HUES64 (cell line): ENCODE data around the gene ERC1.
"Not testable (repeated sequence)": the region's sequence is repeated elsewhere in the genome, so short reads cannot be mapped to it uniquely, and the experiment has no call there.

Experiments used
- H3K27ac ChIP-seq: 2 replicates; pipeline ENCODE4 v1.7.0; 2013; ENCODE audit warnings: low read depth, low read length, inconsistent platforms
- H3K27me3 ChIP-seq: 2 replicates; pipeline ENCODE4 v1.6.1; 2013; ENCODE audit warnings: mild to moderate bottlenecking, low read length; ENCODE audit not compliant: insufficient read depth
- H3K36me3 ChIP-seq: 2 replicates; pipeline ENCODE4 v1.6.1; 2013; ENCODE audit warnings: mild to moderate bottlenecking, low read length; ENCODE audit not compliant: insufficient read depth
- H3K4me1 ChIP-seq: 2 replicates; pipeline ENCODE4 v1.6.1; 2013; ENCODE audit warnings: mild to moderate bottlenecking, low read length, moderate library complexity; ENCODE audit not compliant: insufficient read depth
- H3K4me3 ChIP-seq: 2 replicates; pipeline ENCODE4 v1.5.1; 2013; ENCODE audit warnings: mild to moderate bottlenecking, low read length, moderate library complexity
- H3K9ac ChIP-seq: 2 replicates; pipeline ENCODE4 v1.6.1; 2013; ENCODE audit warnings: mild to moderate bottlenecking, low read depth, low read length
- H3K9me3 ChIP-seq: 2 replicates; pipeline ENCODE4 v1.6.1; 2013; ENCODE audit warnings: low read depth, low read length; ENCODE audit not compliant: insufficient read depth
- WGBS: fragments of 150-250, 120-280 bp; methylation state at CpG from one replicate; pipeline ENCODE4 v1.1.7; 2013; ENCODE audit warnings: missing lambda C conversion rate; 5-methylcytosine and 5-hydroxymethylcytosine counted together

Gene ERC1

GRCh38 chr12:1344245-1344644, 353.2 kb downstream of the ERC1 start:
- Histone ChIP-seq H3K4me1 (no peaks in the 10 kb centered on the region), H3K4me3 (no peak overlapping the region), H3K27ac (no peak overlapping the region), H3K36me3 (no peaks in the 10 kb centered on the region), H3K9ac (no peak overlapping the region), H3K9me3 (no peaks in the 10 kb centered on the region), H3K27me3 (no peaks in the 10 kb centered on the region)
- 86% methylated on average over 4 of the region's 4 CpGs for WGBS

GRCh38 chr12:1346126-1346525, 355.1 kb downstream of the ERC1 start:
- H3K9me3 ChIP-seq: no peaks in the 10 kb centered on the region
- H3K4me3 ChIP-seq: no peak overlapping the region
- no peaks in the 10 kb centered on the region for H3K4me1 ChIP-seq
- H3K9ac ChIP-seq: no peak overlapping the region
- WGBS: 86% methylated on average over 1 of the region's 1 CpG
- H3K27me3 ChIP-seq: no peaks in the 10 kb centered on the region
- no peak overlapping the region for H3K27ac ChIP-seq
- H3K36me3 ChIP-seq: no peaks in the 10 kb centered on the region

- Histone ChIP-seq H3K4me1 (no peaks in the 10 kb centered on the region), H3K27me3 (no peaks in the 10 kb centered on the region), H3K36me3 (no peaks in the 10 kb centered on the region), H3K9me3 (no peaks in the 10 kb centered on the region), H3K27ac (no peak overlapping the region), H3K9ac (no peak overlapping the region), H3K4me3 (no peak overlapping the region)
These were observed 356.3 kb downstream of the ERC1 start for GRCh38 chr12:1347294-1347693.

- Histone ChIP-seq H3K27me3 (no peaks in the 10 kb centered on the region), H3K4me1 (no peaks in the 10 kb centered on the region), H3K9me3 (no peaks in the 10 kb centered on the region), H3K4me3 (no peak overlapping the region), H3K27ac (no peak overlapping the region), H3K36me3 (no peaks in the 10 kb centered on the region), H3K9ac (no peak overlapping the region)
- WGBS: 88% methylated on average over 4 of the region's 6 CpGs
These were observed 357.6 kb downstream of the ERC1 start for GRCh38 chr12:1348606-1349005.

GRCh38 chr12:1350055-1350933, 359.3 kb downstream of the ERC1 start:
- no peak overlapping the region for H3K9ac ChIP-seq
- H3K4me1 ChIP-seq: peaks cover 3% of the 10 kb centered on the region; the same call in 1 of the 2 replicates
- H3K27ac ChIP-seq: no peak overlapping the region
- H3K36me3 ChIP-seq: no peaks in the 10 kb centered on the region
- no peak overlapping the region for H3K4me3 ChIP-seq
- 90% methylated on average over 6 of the region's 6 CpGs for WGBS
- H3K9me3 ChIP-seq: no peaks in the 10 kb centered on the region
- no peaks in the 10 kb centered on the region for H3K27me3 ChIP-seq

- H3K27me3 ChIP-seq: no peaks in the 10 kb centered on the region
- no peak overlapping the region for H3K4me3 ChIP-seq
- no peak overlapping the region for H3K9ac ChIP-seq
- WGBS: 67% methylated on average over 1 of the region's 1 CpG
- H3K27ac ChIP-seq: no peak overlapping the region
- no peaks in the 10 kb centered on the region for H3K9me3 ChIP-seq
- no peaks in the 10 kb centered on the region for H3K36me3 ChIP-seq
- H3K4me1 ChIP-seq: peaks cover 4% of the 10 kb centered on the region; the same call in 1 of the 2 replicates
These were observed 359.9 kb downstream of the ERC1 start for GRCh38 chr12:1350934-1351240.

GRCh38 chr12:1351926-1352325, 360.9 kb downstream of the ERC1 start:
- no peaks in the 10 kb centered on the region for H3K9me3 ChIP-seq
- H3K9ac ChIP-seq: no peak overlapping the region
- peaks cover 4% of the 10 kb centered on the region; the same call in 1 of the 2 replicates for H3K4me1 ChIP-seq
- no peak overlapping the region for H3K27ac ChIP-seq
- H3K36me3 ChIP-seq: no peaks in the 10 kb centered on the region
- H3K27me3 ChIP-seq: no peaks in the 10 kb centered on the region
- 95% methylated on average over 2 of the region's 2 CpGs for WGBS
- H3K4me3 ChIP-seq: no peak overlapping the region

GRCh38 chr12:1353451-1353850, 362.4 kb downstream of the ERC1 start:
- Histone ChIP-seq H3K27me3 (no peaks in the 10 kb centered on the region), H3K4me1 (peaks cover 4% of the 10 kb centered on the region; the same call in 1 of the 2 replicates), H3K9ac (no peak overlapping the region), H3K4me3 (no peak overlapping the region), H3K36me3 (no peaks in the 10 kb centered on the region), H3K9me3 (no peaks in the 10 kb centered on the region), H3K27ac (no peak overlapping the region)
- WGBS: 89% methylated on average over 2 of the region's 2 CpGs

GRCh38 chr12:1355396-1355795, 364.4 kb downstream of the ERC1 start:
- Histone ChIP-seq H3K9me3 (no peaks in the 10 kb centered on the region), H3K27ac (peak overlapping the region; percentile 43; the same call in 1 of the 2 replicates), H3K4me3 (no peak overlapping the region), H3K9ac (no peak overlapping the region), H3K4me1 (peaks cover 4% of the 10 kb centered on the region; the same call in 1 of the 2 replicates), H3K27me3 (no peaks in the 10 kb centered on the region), H3K36me3 (no peaks in the 10 kb centered on the region)
- 87% methylated on average over 4 of the region's 4 CpGs for WGBS

- H3K27ac ChIP-seq: peak overlapping the region; percentile 43; the same call in 1 of the 2 replicates
- H3K9ac ChIP-seq, H3K36me3 ChIP-seq, H3K27me3 ChIP-seq, H3K4me3 ChIP-seq, H3K4me1 ChIP-seq, H3K9me3 ChIP-seq: not testable (repeated sequence)
- WGBS: 89% methylated on average over 5 of the region's 6 CpGs
These were observed 364.8 kb downstream of the ERC1 start for GRCh38 chr12:1355871-1356270.

GRCh38 chr12:1356285-1356684, 365.3 kb downstream of the ERC1 start:
- H3K36me3 ChIP-seq: no peaks in the 10 kb centered on the region
- no peaks in the 10 kb centered on the region for H3K27me3 ChIP-seq
- no peak overlapping the region for H3K9ac ChIP-seq
- no peak overlapping the region for H3K4me3 ChIP-seq
- no peak overlapping the region for H3K27ac ChIP-seq
- 100% methylated on average over 1 of the region's 2 CpGs for WGBS
- peaks cover 4% of the 10 kb centered on the region; the same call in 1 of the 2 replicates for H3K4me1 ChIP-seq
- no peaks in the 10 kb centered on the region for H3K9me3 ChIP-seq
